Adrenal gland (tissue), 12 donors: ENCODE measurements around the gene VRK3. TPM values are rescaled to one million over a fixed set of nuclear protein-coding genes. Genes with fewer than 3 reads are reported as not detected.

Experiments
- DNase-seq, 7 donors: peaks; one replicate each; pipeline ENCODE4 v3.0.0-alpha.2; 2019 to 2020
- H3K27ac ChIP-seq, 5 donors: fragments of 200-600 bp; sonication (generic) in 4 of 5; 1 replicate in 3 of 5; 2 replicates in 2 of 5; pipeline versions ENCODE4 v1.5.1 to v1.8.0; 2016 to 2020; ENCODE audit warnings: mild to moderate bottlenecking in 1 of 5
- H3K27me3 ChIP-seq: fragments of 200-600 bp; 2 replicates; pipeline ENCODE4 v1.8.0; 2021
- H3K36me3 ChIP-seq, 2 donors: fragments of 200-600 bp; replicated peaks in 1 of 2; 1 replicate in 1 of 2; 2 replicates in 1 of 2; pipeline versions ENCODE4 v1.5.1 to v1.8.0; 2018 to 2022
- H3K4me1 ChIP-seq, 2 donors: fragments of 200-600 bp; replicated peaks in 1 of 2; 1 replicate in 1 of 2; 2 replicates in 1 of 2; pipeline versions ENCODE4 v1.5.1 to v1.8.0; 2018 to 2021
- H3K4me3 ChIP-seq, 4 donors: fragments of 200-600 bp; sonication (generic) in 3 of 4; one replicate each; pipeline ENCODE4 v1.5.1; 2016 to 2018
- H3K9me3 ChIP-seq, 3 donors: fragments of 200-600 bp; sonication (generic) in 1 of 3; replicated peaks in 1 of 3; 1 replicate in 2 of 3; 2 replicates in 1 of 3; pipeline versions ENCODE4 v1.5.1 to v1.8.0; 2016 to 2021
- POLR2A ChIP-seq, 2 donors: fragments of 450-650 bp; IDR thresholded peaks; one replicate each; pipeline ENCODE4 v1.6.1; 2017; ENCODE audit warnings: antibody characterized with exemption in 2 of 2, mild to moderate bottlenecking in 2 of 2, moderate library complexity in 1 of 2
- WGBS, 4 donors: extraction: QIAGEN DNeasy Blood & Tissue Kit in 2 of 4; methylation state at CpG; one replicate each; pipeline versions ENCODE4 v1.1.5 to v1.1.7; 2013 to 2017; 5-methylcytosine and 5-hydroxymethylcytosine counted together
- intact Hi-C, 2 donors: fragments of 100-400 bp; cut with DNase I; formaldehyde crosslinking; loops; one replicate each; pipeline versions ENCODE4 v1.14.1 to v1.15.0; 2022 to 2023
- polyA plus RNA-seq, 3 donors: library from polyadenylated mRNA; stranded (reverse); fragments of 200-250 nt in 2 of 3; fragments of 350-450 nt in 1 of 3; fragmentation: Illumina TruSeq in 1 of 3; extraction: RNeasy Lipid Tissue Mini Kit (QIAGEN cat#74804) in 1 of 3; gene quantifications; one replicate each; pipeline ENCODE4 v1.2.3, GENCODE V29; 2013 to 2014
- total RNA-seq, 9 donors: library from RNA; depleted of rRNA in 4 of 9; stranded (reverse); fragments of >200 nt in 4 of 9; fragments of 120-200 nt in 1 of 9; fragmentation: NEBNext Ultra II Directional in 1 of 9; extraction: Animal tissue kit (Norgen Biotek cat#: 25700) in 1 of 9; gene quantifications; one replicate each; pipeline versions ENCODE4 v1.1.0 to v1.2.4, GENCODE V29; 2013 to 2023
- TF ChIP-seq, protein P1 (sequence below), 6 experiments: fragments of 450-650 bp in 4 of 6; fragments of 200-600 bp in 2 of 6; sonication (generic) in 1 of 6; IDR thresholded peaks; 1 replicate in 5 of 6; 2 replicates in 1 of 6; pipeline versions ENCODE4 v1.5.1 to v1.8.0; 2016 to 2021; ENCODE audit warnings: antibody characterized with exemption in 6 of 6, mild to moderate bottlenecking in 2 of 6, moderate library complexity in 1 of 6
- donor health status: healthy with polysubstance abuse.
- donor health status: Bipolar disorder and iron deficiency.
- donor health status: DM: yes; HTN: yes; CAD: no.
- donor health status: DM: no; HTN: no; CAD: no.
- donor health status: DM: no; HTN: no; CAD: no.
- donor health status: DM: yes; HTN: yes; CAD: no.

The VRK3 gene
- total and polyA plus RNA-seq, 12 donors, result 12.1 to 60.3 (median 45.4) TPM

GRCh38 chr19:50030937-50031336 lies 5.8 kb upstream of the VRK3 start:
- no peaks in the 10 kb centered on the region for H3K9me3 ChIP-seq
- H3K4me1 ChIP-seq, result peaks cover 17 to 28% of the 10 kb centered on the region in 2 donors
- H3K36me3 ChIP-seq, result peaks cover 0 to 28% of the 10 kb centered on the region in 2 donors
- H3K27me3 ChIP-seq, result no peaks in the 10 kb centered on the region
- intact Hi-C loops, result no loop called here
- H3K4me3 ChIP-seq, result no peak overlapping the region
- no peak overlapping the region for H3K27ac ChIP-seq
- TF ChIP-seq, protein P1, sequence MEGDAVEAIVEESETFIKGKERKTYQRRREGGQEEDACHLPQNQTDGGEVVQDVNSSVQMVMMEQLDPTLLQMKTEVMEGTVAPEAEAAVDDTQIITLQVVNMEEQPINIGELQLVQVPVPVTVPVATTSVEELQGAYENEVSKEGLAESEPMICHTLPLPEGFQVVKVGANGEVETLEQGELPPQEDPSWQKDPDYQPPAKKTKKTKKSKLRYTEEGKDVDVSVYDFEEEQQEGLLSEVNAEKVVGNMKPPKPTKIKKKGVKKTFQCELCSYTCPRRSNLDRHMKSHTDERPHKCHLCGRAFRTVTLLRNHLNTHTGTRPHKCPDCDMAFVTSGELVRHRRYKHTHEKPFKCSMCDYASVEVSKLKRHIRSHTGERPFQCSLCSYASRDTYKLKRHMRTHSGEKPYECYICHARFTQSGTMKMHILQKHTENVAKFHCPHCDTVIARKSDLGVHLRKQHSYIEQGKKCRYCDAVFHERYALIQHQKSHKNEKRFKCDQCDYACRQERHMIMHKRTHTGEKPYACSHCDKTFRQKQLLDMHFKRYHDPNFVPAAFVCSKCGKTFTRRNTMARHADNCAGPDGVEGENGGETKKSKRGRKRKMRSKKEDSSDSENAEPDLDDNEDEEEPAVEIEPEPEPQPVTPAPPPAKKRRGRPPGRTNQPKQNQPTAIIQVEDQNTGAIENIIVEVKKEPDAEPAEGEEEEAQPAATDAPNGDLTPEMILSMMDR (IDR thresholded peaks at IDR 0.05), result no peak
- TF ChIP-seq POLR2A (IDR thresholded peaks at IDR 0.05), result no peak
- 59 to 68% (median 66%) methylated on average over 10 to 11 of the region's 11 CpGs for WGBS, 4 donors
- DNase-seq, result peak in 2 of 7 donors; percentile 34 to 35

- DNase-seq, result no peak
- Histone ChIP-seq H3K36me3 (peaks cover 0 to 23% of the 10 kb centered on the region in 2 donors), H3K27me3 (no peaks in the 10 kb centered on the region), H3K27ac (no peak overlapping the region), H3K4me3 (no peak overlapping the region), H3K9me3 (no peaks in the 10 kb centered on the region), H3K4me1 (peaks cover 17 to 28% of the 10 kb centered on the region in 2 donors)
- 90 to 95% (median 93%) methylated on average over 6 of the region's 6 CpGs for WGBS, 4 donors
- intact Hi-C loops, result no loop called here
- TF ChIP-seq, protein P1 (IDR thresholded peaks at IDR 0.05), result no peak
- no peak for TF ChIP-seq POLR2A (IDR thresholded peaks at IDR 0.05)
Measured at GRCh38 chr19:50030225-50030624, 5.1 kb upstream of the VRK3 start.

- H3K4me1 ChIP-seq, result peaks cover 30 to 37% of the 10 kb centered on the region in 2 donors
- H3K36me3 ChIP-seq, result peaks cover 0 to 4% of the 10 kb centered on the region in 2 donors
- TF ChIP-seq POLR2A (IDR thresholded peaks at IDR 0.05), result no peak
- TF ChIP-seq, protein P1 (IDR thresholded peaks at IDR 0.05), result no peak
- 88 to 94% (median 91%) methylated on average over 7 of the region's 7 CpGs for WGBS, 4 donors
- no peaks in the 10 kb centered on the region for H3K9me3 ChIP-seq
- no peaks in the 10 kb centered on the region for H3K27me3 ChIP-seq
- no peak for DNase-seq
- H3K4me3 ChIP-seq, result peak overlapping the region in 2 of 4 donors; percentile 51 to 58
- intact Hi-C loops, result no loop called here
- no peak overlapping the region for H3K27ac ChIP-seq
Measured at GRCh38 chr19:50026550-50026906, 1.4 kb upstream of the VRK3 start.

GRCh38 chr19:50025794-50026549 lies 800 bp upstream of the VRK3 start, which contains the start of gene ZNF473:
Gene ZNF473 (plus strand): TSS chr19:50026005. CDS start chr19:50031083, 5,078 bp downstream.
- Histone ChIP-seq H3K4me3 (peak within 1 kb of the TSS; percentile 61 to 90 (median 74)), H3K4me1 (peaks cover 30 to 32% of the 10 kb centered on the region in 2 donors), H3K27me3 (no peaks in the 10 kb centered on the region), H3K27ac (peak within 1 kb of the TSS; percentile 80 to 91 (median 86)), H3K9me3 (no peaks in the 10 kb centered on the region), H3K36me3 (no peaks in the 10 kb centered on the region)
- TF ChIP-seq, protein P1 (IDR thresholded peaks at IDR 0.05), result no peak
- TF ChIP-seq POLR2A (IDR thresholded peaks at IDR 0.05), result peak in 1 of 2 donors; percentile 57
- 10 to 24% (median 14%) methylated on average over 19 to 45 of the region's 45 CpGs for WGBS, 4 donors
- intact Hi-C loops, result no loop called here
- peak; percentile 90 to 98 (median 96) for DNase-seq
